Measurements from ENCODE around the gene AGAP2. TPM values are rescaled to one million over a fixed set of nuclear protein-coding genes. Genes with fewer than 3 reads are reported as not detected.

AGAP2 gene
- total RNA-seq, 1 experiment from 2014 or later: 5.3 TPM

DNA sequence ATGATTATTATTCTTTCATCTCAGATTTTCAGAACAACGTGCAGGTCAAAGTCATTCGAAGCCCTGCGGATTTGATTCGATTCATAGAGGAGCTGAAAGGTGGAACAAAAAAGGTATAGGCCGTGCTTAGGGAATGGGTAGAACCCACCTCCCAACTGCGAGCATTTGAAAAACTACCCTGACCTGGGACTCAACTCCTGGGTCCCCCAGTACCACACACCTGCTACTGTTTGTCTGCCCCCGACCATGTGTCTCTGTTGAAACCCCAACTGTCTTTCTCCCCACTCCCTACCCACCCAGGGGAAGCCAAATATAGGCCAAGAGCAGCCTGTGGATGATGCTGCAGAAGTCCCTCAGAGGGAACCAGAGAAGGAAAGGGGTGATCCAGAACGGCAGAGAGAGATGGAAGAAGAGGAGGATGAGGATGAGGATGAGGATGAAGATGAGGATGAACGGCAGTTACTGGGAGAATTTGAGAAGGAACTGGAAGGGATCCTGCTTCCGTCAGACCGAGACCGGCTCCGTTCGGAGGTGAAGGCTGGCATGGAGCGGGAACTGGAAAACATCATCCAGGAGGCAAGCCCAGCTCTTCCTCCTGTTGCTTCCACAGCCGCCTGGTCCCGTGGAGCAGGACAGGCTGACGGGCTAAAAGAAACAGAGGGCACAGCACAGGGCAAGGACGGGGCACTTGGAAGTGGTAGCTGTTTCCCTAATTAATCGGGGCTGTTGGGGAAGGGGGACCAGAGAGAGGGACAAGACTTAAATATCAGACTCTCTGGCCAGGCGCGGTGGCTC is 20.5 kb downstream of the AGAP2 start:
- no peak overlapping the region for H2BK15ac ChIP-seq (ENCODE audit: low read depth, low read length)
- no peak overlapping the region for H3K4ac ChIP-seq (ENCODE audit: low read depth, low read length)
- no peaks in the 10 kb centered on the region for H3K4me1 ChIP-seq (ENCODE audit: insufficient read depth, low read length)
- H3K23ac ChIP-seq (ENCODE audit: insufficient read length, low read depth, low read length): no peak overlapping the region
- H3K4me2 ChIP-seq (ENCODE audit: insufficient read depth, insufficient read length, low read length): no peak overlapping the region
- Mint-ChIP-seq H3K4me1 (no peaks in the 10 kb centered on the region; a peak in 1 of 4 replicates), H3K27me3 (ENCODE audit: low read depth) (0 out of 2 replicates have a peak, but pooled peaks cover under 1% of the 10 kb centered on the region), H3K4me3 (no peak overlapping the region), H3K36me3 (ENCODE audit: insufficient read depth in 1 of 3, low read depth in 3 of 3) (peaks cover 16 to 52% (median 23%) of the 10 kb centered on the region in 3 experiments), H3K9me3 (no peaks in the 10 kb centered on the region), H3K27ac (no peak overlapping the region)
- no peak overlapping the region for H3K18ac ChIP-seq (ENCODE audit: insufficient read length, low read depth, low read length)
- no peak overlapping the region for H4K91ac ChIP-seq (ENCODE audit: insufficient read length, low read depth, low read length)
- H3K23me2 ChIP-seq (ENCODE audit: insufficient read length, low read depth, low read length, poor library complexity, severe bottlenecking): no peaks in the 10 kb centered on the region
- no peaks in the 10 kb centered on the region for H3K79me2 ChIP-seq (ENCODE audit: insufficient read depth, low read length)
- no peak overlapping the region for H3T11ph ChIP-seq (ENCODE audit: low read length)
- H4K5ac ChIP-seq (ENCODE audit: insufficient read length, low read depth, low read length): no peak overlapping the region
- no peaks in the 10 kb centered on the region for H3K9me3 ChIP-seq (ENCODE audit: control insufficient read depth, low read depth, low read length)
- H2BK20ac ChIP-seq (ENCODE audit: low read depth, low read length, poor library complexity, severe bottlenecking): no peak overlapping the region
- H3K56ac ChIP-seq (ENCODE audit: insufficient read length, low read depth, low read length): no peak overlapping the region
- no peak overlapping the region for H2AK5ac ChIP-seq (ENCODE audit: insufficient read length, low read length)
- no peak overlapping the region for H2AFZ ChIP-seq (ENCODE audit: low read length)
- no peak overlapping the region for H2BK12ac ChIP-seq (ENCODE audit: insufficient read length, low read depth, low read length)
- H3K27ac ChIP-seq (ENCODE audit: insufficient read length, low read depth, low read length): no peak overlapping the region
- H3K14ac ChIP-seq (ENCODE audit: insufficient read depth, low read length): no peak overlapping the region
- TF ChIP-seq, protein P1, sequence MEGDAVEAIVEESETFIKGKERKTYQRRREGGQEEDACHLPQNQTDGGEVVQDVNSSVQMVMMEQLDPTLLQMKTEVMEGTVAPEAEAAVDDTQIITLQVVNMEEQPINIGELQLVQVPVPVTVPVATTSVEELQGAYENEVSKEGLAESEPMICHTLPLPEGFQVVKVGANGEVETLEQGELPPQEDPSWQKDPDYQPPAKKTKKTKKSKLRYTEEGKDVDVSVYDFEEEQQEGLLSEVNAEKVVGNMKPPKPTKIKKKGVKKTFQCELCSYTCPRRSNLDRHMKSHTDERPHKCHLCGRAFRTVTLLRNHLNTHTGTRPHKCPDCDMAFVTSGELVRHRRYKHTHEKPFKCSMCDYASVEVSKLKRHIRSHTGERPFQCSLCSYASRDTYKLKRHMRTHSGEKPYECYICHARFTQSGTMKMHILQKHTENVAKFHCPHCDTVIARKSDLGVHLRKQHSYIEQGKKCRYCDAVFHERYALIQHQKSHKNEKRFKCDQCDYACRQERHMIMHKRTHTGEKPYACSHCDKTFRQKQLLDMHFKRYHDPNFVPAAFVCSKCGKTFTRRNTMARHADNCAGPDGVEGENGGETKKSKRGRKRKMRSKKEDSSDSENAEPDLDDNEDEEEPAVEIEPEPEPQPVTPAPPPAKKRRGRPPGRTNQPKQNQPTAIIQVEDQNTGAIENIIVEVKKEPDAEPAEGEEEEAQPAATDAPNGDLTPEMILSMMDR (conservative IDR thresholded peaks at IDR 0.05): no peak
- no peak overlapping the region for H4K8ac ChIP-seq (replicated peaks; ENCODE audit: insufficient read length, low read depth, low read length)
- no peak overlapping the region for H2BK120ac ChIP-seq (ENCODE audit: low read depth, low read length, poor library complexity, severe bottlenecking)
- no peaks in the 10 kb centered on the region for H3K27me3 ChIP-seq (ENCODE audit: insufficient read depth, low read length)
- no peaks in the 10 kb centered on the region for H4K20me1 ChIP-seq (ENCODE audit: control insufficient read depth, insufficient read depth, insufficient read length)
- 100% methylated on average over 2 of the region's 22 CpGs for WGBS (ENCODE audit: extremely low coverage, insufficient read length, low lambda C conversion rate)
- H3K79me1 ChIP-seq (ENCODE audit: insufficient read depth, low read depth, low read length, poor library complexity, severe bottlenecking): no peaks in the 10 kb centered on the region
- no peak overlapping the region for H3K9ac ChIP-seq (ENCODE audit: extremely low read depth, insufficient read length, low read length)
- no peak for DNase-seq
- no peak overlapping the region for H2BK5ac ChIP-seq (ENCODE audit: insufficient read length, low read length)

All from H9 (cell line).